ENCODE measurements around the gene UNC5C. TPM values are rescaled to one million over a fixed set of nuclear protein-coding genes. Genes with fewer than 3 reads are reported as not detected.

The UNC5C gene
- total RNA-seq, 2 donors from 2014 or later: not detected

GRCh38 chr4:95540227-95540626 lies 8.5 kb downstream of the UNC5C start:
- Mint-ChIP-seq H3K27ac (no peak overlapping the region), H3K36me3 (no peaks in the 10 kb centered on the region), H3K9me3 (no peaks in the 10 kb centered on the region), H3K4me3 (no peak overlapping the region), H3K4me1 (ENCODE audit: low read depth in 2 of 2) (no peaks in the 10 kb centered on the region), H3K27me3 (peaks cover 0 to 2% of the 10 kb centered on the region in 2 donors)
- DNase-seq (ENCODE audit: low spot score) (no peak), ATAC-seq (no peak)

DNA sequence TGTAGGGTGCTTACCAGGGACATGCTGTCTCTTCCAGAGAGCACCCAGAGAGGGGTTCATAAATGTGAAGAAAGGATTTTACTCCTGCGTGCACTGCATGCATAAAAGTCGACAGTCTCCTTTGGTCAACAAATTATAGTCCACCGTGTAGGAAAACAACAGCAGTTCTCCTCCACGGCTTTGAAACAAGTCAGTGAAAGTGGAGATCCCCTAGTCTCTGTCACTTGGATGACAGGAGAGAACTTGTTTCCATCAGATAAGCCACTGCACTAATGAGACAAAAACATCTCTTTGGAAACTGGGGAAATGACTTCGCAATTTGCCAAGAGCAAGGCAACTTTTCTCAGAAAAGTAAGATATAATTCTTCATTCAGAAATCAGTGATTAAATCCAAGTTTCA lies 9.7 kb downstream of the UNC5C start:
- ATAC-seq: no peak
- Mint-ChIP-seq H3K4me1 (ENCODE audit: low read depth in 2 of 2) (no peaks in the 10 kb centered on the region), H3K9me3 (no peaks in the 10 kb centered on the region), H3K27me3 (peaks cover 0 to 2% of the 10 kb centered on the region in 2 donors), H3K4me3 (no peak overlapping the region), H3K36me3 (no peaks in the 10 kb centered on the region), H3K27ac (no peak overlapping the region)
- DNase-seq (ENCODE audit: low spot score): no peak

- DNase-seq (ENCODE audit: low spot score): no peak
- H3K36me3 Mint-ChIP-seq: no peaks in the 10 kb centered on the region
- no peak overlapping the region for H3K27ac Mint-ChIP-seq
- no peaks in the 10 kb centered on the region for H3K9me3 Mint-ChIP-seq
- peaks cover 0 to 2% of the 10 kb centered on the region in 2 donors for H3K27me3 Mint-ChIP-seq
- ATAC-seq: no peak
- H3K4me1 Mint-ChIP-seq (ENCODE audit: low read depth in 2 of 2): no peaks in the 10 kb centered on the region
- no peak overlapping the region for H3K4me3 Mint-ChIP-seq
These were observed 10.8 kb downstream of the UNC5C start for GRCh38 chr4:95537863-95538488.

DNA sequence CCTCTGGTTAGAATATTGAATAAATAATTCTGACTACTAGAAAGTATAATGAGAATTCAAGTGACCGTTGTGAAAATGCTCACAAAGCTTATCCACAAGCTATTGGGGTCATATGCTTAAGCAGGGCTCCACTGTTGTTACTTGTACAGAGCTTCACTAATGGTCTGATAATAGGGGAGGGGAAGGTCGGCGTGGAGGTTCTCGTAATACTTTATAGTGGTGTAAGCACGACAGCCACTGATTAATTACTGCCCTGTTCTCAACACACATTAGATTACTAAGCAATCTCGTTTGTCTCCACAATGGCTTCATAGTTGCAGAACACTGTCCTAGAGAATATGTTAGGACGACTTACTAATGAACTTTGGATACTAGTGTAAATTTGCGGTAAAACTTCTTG lies 11.6 kb downstream of the UNC5C start:
- no peak overlapping the region for H3K27ac Mint-ChIP-seq
- peaks cover 0 to 2% of the 10 kb centered on the region in 2 donors for H3K27me3 Mint-ChIP-seq
- H3K4me1 Mint-ChIP-seq (ENCODE audit: low read depth in 2 of 2): no peaks in the 10 kb centered on the region
- H3K36me3 Mint-ChIP-seq: no peaks in the 10 kb centered on the region
- ATAC-seq: no peak
- no peak for DNase-seq (ENCODE audit: low spot score)
- no peak overlapping the region for H3K4me3 Mint-ChIP-seq
- H3K9me3 Mint-ChIP-seq: no peaks in the 10 kb centered on the region

DNA sequence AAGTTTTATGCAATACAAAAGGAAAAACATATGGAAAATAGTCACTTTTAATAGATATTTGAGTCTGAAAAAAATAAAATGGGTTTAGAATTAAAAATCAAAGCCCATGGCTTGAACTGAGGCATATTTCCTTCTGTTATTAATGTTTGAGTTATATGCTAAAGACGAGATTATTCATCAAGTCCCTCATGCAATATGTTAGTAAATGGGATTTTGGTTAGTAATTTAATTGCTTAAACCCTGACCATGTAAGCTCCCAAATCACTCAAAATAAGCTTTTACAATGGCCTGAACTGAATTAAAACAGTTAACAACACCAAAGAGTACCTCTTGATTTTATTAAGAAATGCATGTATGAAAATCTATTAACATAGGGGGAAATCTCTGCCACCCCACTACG lies 12.1 kb downstream of the UNC5C start:
- H3K9me3 Mint-ChIP-seq: no peaks in the 10 kb centered on the region
- H3K27me3 Mint-ChIP-seq: peaks cover 0 to 2% of the 10 kb centered on the region in 2 donors
- ATAC-seq (no peak), DNase-seq (ENCODE audit: low spot score) (no peak)
- H3K4me1 Mint-ChIP-seq (ENCODE audit: low read depth in 2 of 2): no peaks in the 10 kb centered on the region
- no peak overlapping the region for H3K27ac Mint-ChIP-seq
- H3K4me3 Mint-ChIP-seq: no peak overlapping the region
- H3K36me3 Mint-ChIP-seq: no peaks in the 10 kb centered on the region

- no peak overlapping the region for H3K4me3 Mint-ChIP-seq
- H3K27ac Mint-ChIP-seq: no peak overlapping the region
- no peaks in the 10 kb centered on the region for H3K4me1 Mint-ChIP-seq (ENCODE audit: low read depth in 2 of 2)
- H3K36me3 Mint-ChIP-seq: no peaks in the 10 kb centered on the region
- DNase-seq (ENCODE audit: low spot score) (no peak), ATAC-seq (no peak)
- no peaks in the 10 kb centered on the region for H3K9me3 Mint-ChIP-seq
- H3K27me3 Mint-ChIP-seq: peaks cover 0 to under 1% of the 10 kb centered on the region in 2 donors
These were observed 13.6 kb downstream of the UNC5C start for GRCh38 chr4:95535180-95535579.

- H3K27ac Mint-ChIP-seq: no peak overlapping the region
- no peaks in the 10 kb centered on the region for H3K36me3 Mint-ChIP-seq
- ATAC-seq (no peak), DNase-seq (ENCODE audit: low spot score) (no peak)
- no peaks in the 10 kb centered on the region for H3K4me1 Mint-ChIP-seq (ENCODE audit: low read depth in 2 of 2)
- no peaks in the 10 kb centered on the region for H3K9me3 Mint-ChIP-seq
- H3K4me3 Mint-ChIP-seq: no peak overlapping the region
- no peaks in the 10 kb centered on the region for H3K27me3 Mint-ChIP-seq
These were observed 14.7 kb downstream of the UNC5C start for GRCh38 chr4:95534032-95534431.

DNA sequence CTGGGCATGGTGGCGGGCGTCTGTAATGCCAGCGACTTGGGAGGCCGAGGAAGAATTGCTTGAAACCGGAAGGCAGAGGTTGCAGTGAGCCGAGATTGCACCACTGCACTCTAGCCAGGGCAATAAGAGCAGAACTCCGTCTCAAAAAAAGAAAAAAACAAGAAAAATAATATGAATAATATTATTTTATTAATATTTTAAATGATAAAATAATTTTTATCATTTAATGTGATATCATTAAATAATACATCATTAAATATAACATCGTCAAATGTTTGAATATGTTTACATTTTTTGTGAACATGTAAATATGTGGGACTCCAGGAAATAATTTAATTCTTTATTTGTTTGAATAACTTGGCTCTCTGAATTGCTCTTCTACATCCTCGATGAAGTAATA lies 15.5 kb downstream of the UNC5C start:
- no peak for ATAC-seq
- no peaks in the 10 kb centered on the region for H3K27me3 Mint-ChIP-seq
- no peaks in the 10 kb centered on the region for H3K4me1 Mint-ChIP-seq (ENCODE audit: low read depth in 2 of 2)
- no peaks in the 10 kb centered on the region for H3K36me3 Mint-ChIP-seq
- H3K4me3 Mint-ChIP-seq: no peak overlapping the region
- H3K9me3 Mint-ChIP-seq: no peaks in the 10 kb centered on the region
- no peak overlapping the region for H3K27ac Mint-ChIP-seq
- no peak for DNase-seq (ENCODE audit: low spot score)

GRCh38 chr4:95532305-95532704 lies 16.5 kb downstream of the UNC5C start:
- Mint-ChIP-seq H3K27ac (no peak overlapping the region), H3K36me3 (no peaks in the 10 kb centered on the region), H3K4me1 (ENCODE audit: low read depth in 2 of 2) (no peaks in the 10 kb centered on the region), H3K27me3 (no peaks in the 10 kb centered on the region), H3K4me3 (no peak overlapping the region), H3K9me3 (no peaks in the 10 kb centered on the region)
- ATAC-seq (no peak), DNase-seq (ENCODE audit: low spot score) (no peak)

- no peak for ATAC-seq
- H3K27ac Mint-ChIP-seq: no peak overlapping the region
These were observed 17.6 kb downstream of the UNC5C start for GRCh38 chr4:95531141-95531540.

DNA sequence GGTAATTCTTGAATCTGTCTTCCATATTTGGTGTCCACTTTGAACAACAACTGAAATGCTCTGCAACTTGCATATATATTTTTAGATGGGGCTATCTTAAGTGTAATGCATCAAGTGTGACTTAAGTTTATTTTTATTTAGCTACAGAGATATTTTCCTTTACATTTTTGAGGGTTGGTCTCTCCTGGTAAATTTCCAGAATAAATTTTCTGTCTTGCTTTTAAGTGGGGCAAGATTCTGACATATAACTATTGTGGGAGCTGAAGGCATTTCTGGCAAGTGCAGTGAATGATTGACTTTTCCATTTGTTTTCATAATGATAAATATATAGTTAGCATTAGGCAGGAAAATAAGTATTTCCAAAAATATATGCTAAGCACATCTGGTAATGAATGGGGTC lies 18.8 kb downstream of the UNC5C start:
- Mint-ChIP-seq H3K36me3 (no peaks in the 10 kb centered on the region), H3K27me3 (no peaks in the 10 kb centered on the region), H3K27ac (no peak overlapping the region), H3K4me3 (no peak overlapping the region), H3K9me3 (no peaks in the 10 kb centered on the region), H3K4me1 (ENCODE audit: low read depth in 2 of 2) (no peaks in the 10 kb centered on the region)
- DNase-seq (ENCODE audit: low spot score): no peak
- no peak for ATAC-seq

More at GRCh38 chr4:95531141-95531540, 17.6 kb downstream of the UNC5C start:
- H3K27me3 Mint-ChIP-seq: no peaks in the 10 kb centered on the region
- no peak overlapping the region for H3K4me3 Mint-ChIP-seq
- no peaks in the 10 kb centered on the region for H3K4me1 Mint-ChIP-seq (ENCODE audit: low read depth in 2 of 2)
- no peaks in the 10 kb centered on the region for H3K9me3 Mint-ChIP-seq
- H3K36me3 Mint-ChIP-seq: no peaks in the 10 kb centered on the region
- no peak for DNase-seq (ENCODE audit: low spot score)

- no peak for DNase-seq (ENCODE audit: low spot score)
- H3K27me3 Mint-ChIP-seq: no peaks in the 10 kb centered on the region
- no peaks in the 10 kb centered on the region for H3K4me1 Mint-ChIP-seq (ENCODE audit: low read depth in 2 of 2)
- no peaks in the 10 kb centered on the region for H3K36me3 Mint-ChIP-seq
- no peak overlapping the region for H3K4me3 Mint-ChIP-seq
- no peaks in the 10 kb centered on the region for H3K9me3 Mint-ChIP-seq
- no peak overlapping the region for H3K27ac Mint-ChIP-seq
- no peak for ATAC-seq
These were observed 20.3 kb downstream of the UNC5C start for GRCh38 chr4:95528388-95528948.

- Mint-ChIP-seq H3K4me3 (no peak overlapping the region), H3K36me3 (no peaks in the 10 kb centered on the region), H3K4me1 (ENCODE audit: low read depth in 2 of 2) (no peaks in the 10 kb centered on the region), H3K27ac (no peak overlapping the region), H3K27me3 (no peaks in the 10 kb centered on the region), H3K9me3 (peaks cover 2% of the 10 kb centered on the region)
- DNase-seq (ENCODE audit: low spot score) (no peak), ATAC-seq (no peak)
These were observed 22.7 kb downstream of the UNC5C start for GRCh38 chr4:95526075-95526474.

GRCh38 chr4:95524729-95525128 lies 24.0 kb downstream of the UNC5C start:
- Mint-ChIP-seq H3K9me3 (peaks cover 2% of the 10 kb centered on the region), H3K36me3 (no peaks in the 10 kb centered on the region), H3K27ac (no peak overlapping the region), H3K4me3 (no peak overlapping the region), H3K4me1 (ENCODE audit: low read depth in 2 of 2) (no peaks in the 10 kb centered on the region), H3K27me3 (no peaks in the 10 kb centered on the region)
- ATAC-seq: no peak
- no peak for DNase-seq (ENCODE audit: low spot score)

- ATAC-seq (no peak), DNase-seq (ENCODE audit: low spot score) (no peak)
- H3K27me3 Mint-ChIP-seq: no peaks in the 10 kb centered on the region
- H3K27ac Mint-ChIP-seq: no peak overlapping the region
- H3K36me3 Mint-ChIP-seq: no peaks in the 10 kb centered on the region
- H3K4me1 Mint-ChIP-seq (ENCODE audit: low read depth in 2 of 2): no peaks in the 10 kb centered on the region
- H3K4me3 Mint-ChIP-seq: no peak overlapping the region
- peaks cover 2% of the 10 kb centered on the region for H3K9me3 Mint-ChIP-seq
These were observed 24.6 kb downstream of the UNC5C start for GRCh38 chr4:95524184-95524583.

Measured in natural killer cell treated with Interleukin-12 subunit alpha and Interleukin-12 subunit beta and Interleukin-15 and Interleukin-18, amount 100 ng/mL, for 72 hours (primary cell).